Measurements from ENCODE around the gene AGBL3.
"Not testable (repeated sequence)": the region's sequence is repeated elsewhere in the genome, so short reads cannot be mapped to it uniquely, and the experiment has no call there.

Gene AGBL3

DNA sequence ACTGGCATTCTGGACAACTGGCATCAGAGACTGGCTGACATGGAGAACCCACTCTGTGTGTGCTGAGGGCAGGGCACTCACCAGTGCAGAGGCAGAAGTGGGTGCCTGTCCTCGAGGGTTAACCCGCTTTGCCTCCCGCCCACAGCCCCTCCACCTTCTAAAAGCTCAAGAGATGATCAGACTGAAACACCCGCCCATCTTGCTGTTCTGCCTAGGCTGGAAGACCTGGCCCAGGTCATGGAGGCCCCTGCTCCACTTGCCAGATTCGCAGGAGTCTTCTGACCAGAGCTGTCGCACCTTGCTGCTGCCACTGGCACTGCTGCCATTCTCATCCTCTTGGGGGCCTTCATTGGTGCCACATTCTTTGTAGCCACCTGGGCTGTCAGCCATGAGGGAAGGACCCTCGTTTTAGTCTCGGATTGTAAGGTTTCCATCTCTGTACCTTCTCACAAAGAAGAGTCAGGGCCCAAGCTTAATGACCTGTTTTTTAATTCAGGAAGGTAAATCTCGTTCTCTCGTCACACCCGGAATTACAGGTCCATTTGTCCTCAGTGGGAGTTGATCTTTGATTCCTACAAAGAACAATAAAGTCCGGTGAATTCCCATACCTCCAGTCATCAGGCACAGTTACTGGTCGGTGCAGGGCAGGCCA, 182.3 kb downstream of the AGBL3 start:
- TF ChIP-seq, protein P1, sequence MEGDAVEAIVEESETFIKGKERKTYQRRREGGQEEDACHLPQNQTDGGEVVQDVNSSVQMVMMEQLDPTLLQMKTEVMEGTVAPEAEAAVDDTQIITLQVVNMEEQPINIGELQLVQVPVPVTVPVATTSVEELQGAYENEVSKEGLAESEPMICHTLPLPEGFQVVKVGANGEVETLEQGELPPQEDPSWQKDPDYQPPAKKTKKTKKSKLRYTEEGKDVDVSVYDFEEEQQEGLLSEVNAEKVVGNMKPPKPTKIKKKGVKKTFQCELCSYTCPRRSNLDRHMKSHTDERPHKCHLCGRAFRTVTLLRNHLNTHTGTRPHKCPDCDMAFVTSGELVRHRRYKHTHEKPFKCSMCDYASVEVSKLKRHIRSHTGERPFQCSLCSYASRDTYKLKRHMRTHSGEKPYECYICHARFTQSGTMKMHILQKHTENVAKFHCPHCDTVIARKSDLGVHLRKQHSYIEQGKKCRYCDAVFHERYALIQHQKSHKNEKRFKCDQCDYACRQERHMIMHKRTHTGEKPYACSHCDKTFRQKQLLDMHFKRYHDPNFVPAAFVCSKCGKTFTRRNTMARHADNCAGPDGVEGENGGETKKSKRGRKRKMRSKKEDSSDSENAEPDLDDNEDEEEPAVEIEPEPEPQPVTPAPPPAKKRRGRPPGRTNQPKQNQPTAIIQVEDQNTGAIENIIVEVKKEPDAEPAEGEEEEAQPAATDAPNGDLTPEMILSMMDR (IDR thresholded peaks at IDR 0.05; ENCODE audit: low read depth, low read length) = no peak
- DNase-seq (ENCODE audit: extremely low read depth, low read depth) = no peak

DNA sequence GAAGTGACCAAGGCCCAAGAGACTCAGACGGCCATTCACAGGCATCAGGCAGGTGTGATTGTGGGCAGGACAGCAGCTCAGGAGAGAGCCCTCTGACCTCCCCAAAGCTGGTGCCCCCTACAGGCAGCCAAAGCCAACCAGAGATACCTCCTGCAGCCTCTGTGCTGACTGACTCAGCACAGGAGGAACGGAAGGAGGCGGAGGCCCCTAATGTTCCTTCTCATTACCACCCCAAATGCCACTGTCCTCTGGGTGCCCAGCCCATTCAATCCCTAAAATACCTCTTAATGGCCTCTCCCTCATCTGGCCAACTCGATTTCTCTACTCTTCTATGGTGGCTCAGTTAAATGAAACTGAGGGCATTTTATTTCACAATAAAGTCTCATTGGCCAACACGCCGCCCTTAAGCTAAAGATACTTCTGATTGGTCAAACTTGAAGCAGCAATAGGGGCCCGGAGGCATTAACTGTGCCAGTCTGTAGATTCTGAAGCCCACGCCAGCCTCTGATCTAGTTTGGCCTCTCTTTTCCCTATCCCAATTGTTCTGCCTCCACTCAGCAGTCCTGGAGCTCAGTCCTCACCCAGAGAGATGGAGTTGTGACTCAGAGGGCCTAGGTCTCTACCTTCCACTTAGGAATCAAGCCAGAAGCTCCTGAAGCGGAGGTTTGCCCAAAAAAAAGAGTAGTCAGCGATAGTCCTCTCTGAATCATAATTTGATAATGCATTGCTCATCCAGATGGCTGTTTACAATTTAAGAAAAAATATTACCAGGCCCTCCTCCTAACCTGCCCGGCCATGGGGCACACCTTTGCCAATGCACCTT, 183.0 kb downstream of the AGBL3 start:
- no peak for DNase-seq (ENCODE audit: extremely low read depth, low read depth)
- TF ChIP-seq, protein P1 (IDR thresholded peaks at IDR 0.05; ENCODE audit: low read depth, low read length) = peak; percentile 32

DNA sequence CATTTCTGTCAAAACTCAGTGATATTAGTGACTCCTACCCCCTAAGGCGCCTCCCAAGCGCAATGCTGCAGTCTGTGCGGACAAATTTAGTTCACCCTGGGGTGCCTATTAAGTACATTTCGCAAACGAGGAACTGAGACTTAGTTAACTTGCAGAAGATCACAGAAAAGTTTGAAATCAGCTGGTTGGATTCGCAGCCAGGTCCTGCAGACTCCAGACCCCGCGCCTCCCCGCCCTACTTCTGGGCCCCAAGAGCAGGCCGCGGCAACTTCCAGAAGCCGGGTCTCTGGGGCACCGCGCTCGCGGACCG, 183.6 kb downstream of the AGBL3 start:
- TF ChIP-seq, protein P1 (IDR thresholded peaks at IDR 0.05; ENCODE audit: low read depth, low read length) = no peak

DNA sequence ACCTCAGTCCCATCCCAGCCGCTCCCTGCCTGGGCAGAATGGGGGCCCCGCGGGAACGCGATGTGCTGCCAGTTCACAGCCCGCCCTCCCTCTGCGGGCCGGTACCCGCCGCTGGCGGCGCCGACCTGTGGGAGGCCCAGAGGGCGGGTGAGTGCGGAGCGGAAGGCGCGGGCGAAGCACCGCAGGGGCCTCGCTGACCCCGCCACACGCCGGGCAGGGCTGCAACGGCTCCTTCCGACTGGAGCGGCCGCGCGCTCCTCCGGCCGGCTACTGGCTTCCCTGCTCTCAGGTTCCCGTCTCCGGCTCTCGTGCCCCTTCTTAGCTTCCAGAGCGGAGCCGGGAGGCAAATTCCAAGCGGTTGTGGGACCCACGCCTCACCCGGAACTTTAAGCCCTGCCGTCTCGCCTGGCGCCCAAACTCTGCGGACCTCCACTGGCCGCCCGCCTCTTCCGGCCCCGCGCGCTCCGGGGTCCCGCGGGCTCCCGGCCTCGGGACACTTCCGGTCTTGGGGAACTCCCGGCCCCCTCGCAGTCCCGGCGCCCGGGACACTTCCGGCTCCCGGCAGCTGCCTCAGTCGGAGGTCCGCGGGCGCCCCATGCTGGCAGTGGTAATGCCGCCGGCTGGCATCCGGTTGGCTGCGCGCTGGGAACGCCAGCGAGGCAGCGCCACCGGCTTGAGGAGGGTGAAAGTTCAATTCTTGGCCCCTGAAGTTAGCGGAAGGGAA, 184.1 kb downstream of the AGBL3 start, which contains the start of gene CYREN:
Gene CYREN, minus strand, starts transcription at position 434 of the 724 bp plus-strand sequence. CDS start 1,785 bp downstream, outside the sequence.
- TF ChIP-seq, protein P1 (IDR thresholded peaks at IDR 0.05; ENCODE audit: low read depth, low read length) = peak; percentile 64
- peak; percentile 85 for DNase-seq (ENCODE audit: extremely low read depth, low read depth)

More for the DNA sequence above, 183.6 kb downstream of the AGBL3 start:
- no peak for DNase-seq (ENCODE audit: extremely low read depth, low read depth)

DNA sequence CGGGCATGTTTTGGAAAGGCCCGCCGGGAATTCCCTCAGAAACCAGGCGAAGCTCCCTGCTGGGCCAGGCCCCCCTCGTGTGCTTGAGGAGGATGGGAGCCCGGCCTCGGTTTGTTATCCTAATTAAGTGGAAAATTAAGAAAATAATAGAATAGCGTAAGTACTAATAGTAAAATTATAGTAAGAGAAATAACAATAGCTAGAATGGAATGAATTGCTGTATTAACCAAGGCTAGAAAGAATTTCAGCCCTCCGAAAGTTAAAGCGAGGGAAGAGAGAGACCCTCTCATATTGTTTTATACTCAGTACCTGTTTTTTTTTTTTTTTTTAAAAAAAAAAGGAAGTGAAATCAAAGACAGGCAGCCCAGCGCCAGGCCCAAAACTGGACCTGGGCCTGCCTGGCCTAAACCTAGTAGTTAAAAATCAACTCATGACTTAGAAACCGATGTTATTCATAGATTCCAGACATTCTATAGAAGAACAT, 184.7 kb downstream of the AGBL3 start:
- not testable (repeated sequence) for DNase-seq (ENCODE audit: extremely low read depth, low read depth)

DNA sequence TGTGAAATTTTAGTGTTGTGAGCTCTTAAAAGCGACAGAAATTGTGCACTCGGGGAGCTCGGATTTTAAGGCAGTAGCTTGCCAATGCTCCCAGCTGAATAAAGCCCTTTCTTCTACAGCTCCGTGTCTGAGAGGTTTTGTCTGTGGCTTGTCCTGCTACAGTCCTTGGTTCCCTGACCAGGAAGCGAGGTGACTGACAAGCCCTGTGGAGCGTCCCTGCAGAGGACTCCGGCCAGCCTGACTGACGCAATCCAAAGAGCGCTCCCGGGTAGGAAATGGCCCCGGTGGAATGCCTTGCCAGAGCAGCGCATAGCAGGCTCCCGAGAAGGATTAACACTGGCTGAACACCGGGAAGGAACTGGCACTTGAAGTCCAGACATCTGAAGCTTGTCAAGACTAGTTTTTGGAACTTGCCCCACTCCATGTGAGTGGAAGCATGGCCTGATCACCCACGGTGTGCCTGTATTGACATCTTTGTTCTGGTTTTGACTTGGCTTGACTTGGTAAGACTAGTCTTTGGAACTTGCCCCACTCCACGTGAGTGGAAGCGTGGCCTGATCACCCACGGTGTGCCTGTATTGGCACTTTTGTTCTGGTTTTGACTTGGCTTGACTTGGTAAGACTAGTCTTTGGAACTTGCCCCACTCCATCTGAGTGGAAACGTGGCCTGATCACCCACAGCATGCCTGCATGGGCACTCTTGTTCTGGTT, 185.4 kb downstream of the AGBL3 start:
- not testable (repeated sequence) for DNase-seq (ENCODE audit: extremely low read depth, low read depth)

DNA sequence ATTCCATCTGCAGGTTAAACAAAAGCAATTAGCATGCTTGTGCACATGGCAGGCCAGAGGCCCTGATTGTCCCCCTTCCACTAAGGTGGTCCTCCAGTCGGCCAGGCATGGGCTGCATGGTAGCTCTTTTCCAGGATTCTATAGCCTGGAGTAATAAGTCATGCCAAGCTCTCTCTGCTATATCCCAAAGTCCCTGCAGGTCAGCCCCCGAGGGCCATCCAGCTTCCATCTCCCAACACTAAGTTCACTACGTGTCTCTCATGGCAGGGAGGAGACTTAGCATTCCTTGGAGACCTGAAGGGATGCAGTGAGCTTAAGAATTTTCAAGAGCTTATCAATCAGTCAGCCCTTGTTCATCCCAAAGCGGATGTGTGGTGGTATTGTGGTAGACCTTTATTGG, 187.6 kb downstream of the AGBL3 start:
- DNase-seq (ENCODE audit: extremely low read depth, low read depth) = not testable (repeated sequence)

DNA sequence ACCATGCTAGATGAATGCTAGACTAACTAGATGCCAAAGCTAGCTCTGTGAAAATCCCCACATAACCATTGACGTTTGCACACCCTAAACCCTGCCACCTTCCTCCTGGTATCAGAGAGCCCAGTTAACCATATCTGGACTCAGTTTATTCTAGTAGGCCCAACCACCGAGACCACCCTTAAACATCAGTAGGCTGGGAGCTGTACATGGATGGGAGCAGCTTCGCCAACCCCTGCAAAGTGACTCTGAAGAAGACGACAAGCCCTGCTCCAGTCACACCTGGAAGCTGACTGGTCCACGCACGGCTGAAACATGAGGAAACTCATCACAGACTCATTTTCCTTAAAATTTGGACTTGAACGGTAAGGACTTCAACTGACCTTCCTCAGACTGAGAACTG, 188.6 kb downstream of the AGBL3 start:
- TF ChIP-seq, protein P1 (IDR thresholded peaks at IDR 0.05; ENCODE audit: low read depth, low read length) = no peak
- DNase-seq (ENCODE audit: extremely low read depth, low read depth) = no peak
